Measurements from ENCODE around the gene MFNG.

MFNG gene

GRCh38 chr22:37492428-37493344 is 6.5 kb upstream of the MFNG start:
- no peak for DNase-seq

GRCh38 chr22:37491559-37492427 is 5.6 kb upstream of the MFNG start:
- no peak for DNase-seq

- DNase-seq = no peak
These were observed 4.9 kb upstream of the MFNG start for GRCh38 chr22:37491106-37491505.

GRCh38 chr22:37489983-37490382 is 3.8 kb upstream of the MFNG start:
- no peak for DNase-seq

GRCh38 chr22:37488337-37489135 is 2.4 kb upstream of the MFNG start:
- DNase-seq = no peak

GRCh38 chr22:37487571-37487970 is 1.4 kb upstream of the MFNG start:
- DNase-seq = no peak

- no peak for DNase-seq
These were observed 945 bp upstream of the MFNG start for GRCh38 chr22:37487129-37487528.

- no peak for DNase-seq
These were observed 575 bp downstream of the MFNG start for GRCh38 chr22:37485395-37486223.

- DNase-seq = no peak
These were observed 1.4 kb downstream of the MFNG start for GRCh38 chr22:37484480-37485394.

GRCh38 chr22:37483050-37483449 is 3.1 kb downstream of the MFNG start:
- DNase-seq = no peak

GRCh38 chr22:37482244-37482643 is 3.9 kb downstream of the MFNG start:
- DNase-seq = no peak

GRCh38 chr22:37481347-37481907 is 4.8 kb downstream of the MFNG start:
- no peak for DNase-seq

- no peak for DNase-seq
These were observed 5.5 kb downstream of the MFNG start for GRCh38 chr22:37480387-37481346.

- DNase-seq = no peak
These were observed 7.0 kb downstream of the MFNG start for GRCh38 chr22:37479196-37479595.

- no peak for DNase-seq
These were observed 9.5 kb downstream of the MFNG start for GRCh38 chr22:37476389-37477329.

- no peak for DNase-seq
These were observed 11.6 kb downstream of the MFNG start for GRCh38 chr22:37474447-37475090.

- no peak for DNase-seq
These were observed 12.7 kb downstream of the MFNG start for GRCh38 chr22:37473437-37473946.

Measured in NCI-H774 (cell line).